ENCODE measurements around the gene BMP8B. TPM values are rescaled to one million over a fixed set of nuclear protein-coding genes. Genes with fewer than 3 reads are reported as not detected.
A peak's percentile ranks its signal among the peaks of the same experiment; 100 is the strongest.

The BMP8B gene
- total and polyA plus RNA-seq, 2 of the 8 experiments (the other 6 are each of a cell fraction or from before 2014, with no cell fraction given), result 0.37 to 0.50 TPM

DNA sequence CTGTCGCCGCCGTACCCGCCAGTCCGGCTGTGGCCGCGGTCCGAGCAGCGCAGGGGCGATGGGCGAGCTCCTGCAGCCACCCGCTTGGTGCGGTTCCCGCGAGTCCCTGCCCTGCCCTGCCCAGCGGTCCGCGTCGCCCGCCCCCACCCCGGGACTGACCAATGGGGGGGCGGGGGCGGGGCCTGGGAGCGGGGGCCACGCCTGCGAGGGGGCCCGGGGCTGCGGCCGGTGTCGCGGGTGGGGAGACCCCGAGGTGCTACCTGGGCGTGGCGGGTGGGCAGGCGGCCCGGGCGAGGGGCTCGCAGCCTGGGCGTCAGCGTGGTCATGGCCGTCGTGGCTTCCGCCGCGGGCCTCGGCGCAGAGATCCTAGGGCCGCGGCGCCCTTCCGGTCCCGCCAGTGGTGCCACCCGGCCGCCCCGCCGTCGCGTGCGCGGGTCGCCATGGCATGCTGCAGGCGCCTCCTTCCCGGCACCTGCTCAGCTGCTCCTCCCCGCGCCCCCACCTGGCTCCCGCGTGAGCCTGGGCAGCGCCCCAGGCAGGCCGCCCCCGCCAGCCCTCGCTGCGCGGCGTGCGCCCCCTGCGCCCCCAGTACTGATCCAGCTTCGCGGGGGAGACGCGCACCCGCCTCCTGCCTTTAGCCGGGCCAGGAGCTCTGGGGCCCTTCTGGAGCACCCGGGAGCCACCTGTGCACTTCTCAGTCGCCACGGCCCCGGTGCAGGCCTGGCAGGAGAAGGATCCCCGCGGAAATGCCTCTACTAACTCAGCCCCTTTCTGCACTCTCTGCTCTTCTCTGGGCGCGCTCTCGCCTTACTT, at the start of gene BMP8B (continued):
- TF ChIP-seq KDM4A (IDR thresholded peaks at IDR 0.05; ENCODE audit: low read depth, low read length, severe bottlenecking) (peak; percentile 97), HDAC6 (IDR thresholded peaks at IDR 0.05; ENCODE audit: low read depth, low read length) (no peak), SP2 (IDR thresholded peaks at IDR 0.05; ENCODE audit: low read length) (no peak), SIRT6 (IDR thresholded peaks at IDR 0.05; ENCODE audit: low read length) (no peak), CBX5 (IDR thresholded peaks at IDR 0.05; ENCODE audit: low read depth, low read length) (no peak), BACH1 (IDR thresholded peaks at IDR 0.05; ENCODE audit: low read length) (no peak), SAP30 (IDR thresholded peaks at IDR 0.05; ENCODE audit: insufficient read depth, insufficient replicate concordance, low read length) (no peak), POLR2AphosphoS5 (IDR thresholded peaks at IDR 0.05; ENCODE audit: low read depth, low read length) (no peak), TAF7 (optimal IDR thresholded peaks at IDR 0.05; ENCODE audit: borderline replicate concordance, low read depth, low read length) (no peak), TBP (IDR thresholded peaks at IDR 0.05; ENCODE audit: low read depth, low read length) (no peak), PHF8 (conservative IDR thresholded peaks at IDR 0.05; ENCODE audit: low read depth, low read length) (no peak), SP4 (IDR thresholded peaks at IDR 0.05; ENCODE audit: low read length) (no peak), RBBP5 (IDR thresholded peaks at IDR 0.05; ENCODE audit: borderline replicate concordance, low read depth, low read length) (peak; percentile 26; the same call in 1 of the 2 replicates), JUN (IDR thresholded peaks at IDR 0.05; ENCODE audit: low read depth, low read length) (no peak), MAX (IDR thresholded peaks at IDR 0.05) (peak; percentile 88), ZNF274 (IDR thresholded peaks at IDR 0.05; ENCODE audit: borderline replicate concordance, extremely low read depth, low read length) (no peak), POLR2A (IDR thresholded peaks at IDR 0.05; ENCODE audit: control extremely low read depth in 1 of 2, low read depth in 2 of 2, low read length in 2 of 2) (no peak), SIN3A (conservative IDR thresholded peaks at IDR 0.05 in 1 of 2, IDR thresholded peaks at IDR 0.05 in 1 of 2; ENCODE audit: low read depth in 1 of 2, low read length in 2 of 2) (no peak), MAFK (IDR thresholded peaks at IDR 0.05; ENCODE audit: low read depth, low read length) (no peak), EZH2 (IDR thresholded peaks at IDR 0.05; ENCODE audit: low read depth, low read length, severe bottlenecking) (peak; percentile 75), CHD2 (IDR thresholded peaks at IDR 0.05; ENCODE audit: low read length) (no peak), CREB1 (IDR thresholded peaks at IDR 0.05) (no peak), EGR1 (IDR thresholded peaks at IDR 0.05; ENCODE audit: borderline replicate concordance, low read depth, low read length) (no peak), FOSL1 (IDR thresholded peaks at IDR 0.05; ENCODE audit: insufficient read depth, low read depth, low read length) (no peak), TEAD4 (IDR thresholded peaks at IDR 0.05; ENCODE audit: low read depth, low read length) (no peak), CHD1 (IDR thresholded peaks at IDR 0.05; ENCODE audit: low read depth, low read length) (no peak)
